ACC112 (cell line): ENCODE results near the gene SLC35G3.
"Not testable (repeated sequence)": the region's sequence is repeated elsewhere in the genome, so short reads cannot be mapped to it uniquely, and the experiment has no call there.

Experiments
- H2AFZ ChIP-seq: fragments of 200-600 bp; sonication (generic); one replicate; pipeline ENCODE4 v1.6.0; 2017; ENCODE audit warnings: antibody characterized with exemption, low read length; ENCODE audit not compliant: unreplicated experiment
- H3K27ac ChIP-seq: fragments of 200-600 bp; sonication (generic); 2 replicates; pipeline ENCODE4 v1.5.1; 2014; ENCODE audit warnings: low read depth, mild to moderate bottlenecking, antibody characterized with exemption, low read length, moderate library complexity
- H3K27me3 ChIP-seq: fragments of 200-600 bp; sonication (generic); 2 replicates; pipeline ENCODE4 v1.6.1; 2014; ENCODE audit warnings: mild to moderate bottlenecking, antibody characterized with exemption, low read length, moderate library complexity, mixed read lengths; ENCODE audit not compliant: insufficient read depth
- H3K36me3 ChIP-seq: fragments of 200-600 bp; sonication (generic); 2 replicates; pipeline ENCODE4 v1.6.1; 2016; ENCODE audit warnings: mild to moderate bottlenecking, antibody characterized with exemption, low read length, moderate library complexity, mixed read lengths; ENCODE audit not compliant: insufficient read depth
- H3K4me1 ChIP-seq: fragments of 200-600 bp; sonication (generic); one replicate; pipeline ENCODE4 v1.6.1; 2016; ENCODE audit warnings: low read length, mixed read lengths; ENCODE audit not compliant: insufficient read depth, unreplicated experiment, control insufficient read depth
- H3K4me3 ChIP-seq: fragments of 200-600 bp; sonication (generic); 2 replicates; pipeline ENCODE4 v1.5.1; 2014; ENCODE audit warnings: mild to moderate bottlenecking, low read depth, low read length
- H3K79me2 ChIP-seq: fragments of 200-600 bp; sonication (generic); one replicate; pipeline ENCODE4 v1.6.0; 2016; ENCODE audit warnings: low read length; ENCODE audit not compliant: control insufficient read depth, unreplicated experiment, insufficient read depth

Gene SLC35G3

GRCh38 chr17:35152421-35153140 lies 41.6 kb downstream of the SLC35G3 start:
- Histone ChIP-seq H3K79me2 (no peaks in the 10 kb centered on the region), H3K4me3 (no peak overlapping the region), H3K27ac (no peak overlapping the region), H3K27me3 (peaks cover 8% of the 10 kb centered on the region; the same call in 1 of the 2 replicates), H2AFZ (no peak overlapping the region), H3K4me1 (no peaks in the 10 kb centered on the region), H3K36me3 (no peaks in the 10 kb centered on the region)

GRCh38 chr17:35151080-35151479 lies 43.1 kb downstream of the SLC35G3 start:
- H3K79me2 ChIP-seq, H3K27ac ChIP-seq, H2AFZ ChIP-seq, H3K4me3 ChIP-seq, H3K4me1 ChIP-seq, H3K36me3 ChIP-seq: not testable (repeated sequence)
- H3K27me3 ChIP-seq, result peaks cover 17% of the 10 kb centered on the region; the same call in 1 of the 2 replicates

- Histone ChIP-seq H3K4me3 (no peak overlapping the region), H3K79me2 (no peaks in the 10 kb centered on the region), H3K27ac (no peak overlapping the region), H2AFZ (no peak overlapping the region), H3K27me3 (peaks cover 17% of the 10 kb centered on the region; the same call in 1 of the 2 replicates), H3K4me1 (no peaks in the 10 kb centered on the region), H3K36me3 (no peaks in the 10 kb centered on the region)
These were observed 44.3 kb downstream of the SLC35G3 start for GRCh38 chr17:35149941-35150340.

GRCh38 chr17:35148144-35148543 lies 46.0 kb downstream of the SLC35G3 start:
- H3K79me2 ChIP-seq, result no peaks in the 10 kb centered on the region
- no peaks in the 10 kb centered on the region for H3K36me3 ChIP-seq
- no peaks in the 10 kb centered on the region for H3K4me1 ChIP-seq
- H3K27me3 ChIP-seq, result peaks cover 9% of the 10 kb centered on the region; the same call in 1 of the 2 replicates
- no peak overlapping the region for H3K4me3 ChIP-seq
- H2AFZ ChIP-seq, result no peak overlapping the region
- H3K27ac ChIP-seq, result no peak overlapping the region

- H3K36me3 ChIP-seq, result no peaks in the 10 kb centered on the region
- H2AFZ ChIP-seq, result no peak within 1 kb of the TSS
- H3K79me2 ChIP-seq, result no peaks in the 10 kb centered on the region
- peaks cover 9% of the 10 kb centered on the region; the same call in 1 of the 2 replicates for H3K27me3 ChIP-seq
- no peak within 1 kb of the TSS for H3K4me3 ChIP-seq
- no peaks in the 10 kb centered on the region for H3K4me1 ChIP-seq
- no peak within 1 kb of the TSS for H3K27ac ChIP-seq
These were observed 46.8 kb downstream of the SLC35G3 start, which contains the start of gene UNC45B for GRCh38 chr17:35147375-35147905. Gene UNC45B (plus strand): TSS chr17:35147817. CDS start chr17:35148264, 447 bp downstream.

GRCh38 chr17:35146214-35146833 lies 47.9 kb downstream of the SLC35G3 start:
- Histone ChIP-seq H3K79me2 (peaks cover 5% of the 10 kb centered on the region), H3K4me1 (no peaks in the 10 kb centered on the region), H3K4me3 (no peak overlapping the region), H3K36me3 (no peaks in the 10 kb centered on the region), H3K27me3 (peaks cover 9% of the 10 kb centered on the region; the same call in 1 of the 2 replicates), H3K27ac (no peak overlapping the region), H2AFZ (no peak overlapping the region)

GRCh38 chr17:35144840-35145239 lies 49.4 kb downstream of the SLC35G3 start:
- Histone ChIP-seq H2AFZ (no peak overlapping the region), H3K4me3 (no peak overlapping the region), H3K4me1 (no peaks in the 10 kb centered on the region), H3K36me3 (no peaks in the 10 kb centered on the region), H3K27me3 (peaks cover 9% of the 10 kb centered on the region; the same call in 1 of the 2 replicates), H3K79me2 (peaks cover 13% of the 10 kb centered on the region), H3K27ac (no peak overlapping the region)
